Fibroblast of skin of right biceps (primary cell): ENCODE results near the gene SEMG2.
A peak's percentile ranks its signal among the peaks of the same experiment; 100 is the strongest.

ENCODE experiments used
- DNase-seq: peaks from one replicate; pipeline ENCODE4 v3.0.0-alpha.2; 2013

Gene SEMG2

GRCh38 chr20:45229264-45230056 lies 8.3 kb downstream of the SEMG2 start:
- peak; percentile 0 for DNase-seq

DNA sequence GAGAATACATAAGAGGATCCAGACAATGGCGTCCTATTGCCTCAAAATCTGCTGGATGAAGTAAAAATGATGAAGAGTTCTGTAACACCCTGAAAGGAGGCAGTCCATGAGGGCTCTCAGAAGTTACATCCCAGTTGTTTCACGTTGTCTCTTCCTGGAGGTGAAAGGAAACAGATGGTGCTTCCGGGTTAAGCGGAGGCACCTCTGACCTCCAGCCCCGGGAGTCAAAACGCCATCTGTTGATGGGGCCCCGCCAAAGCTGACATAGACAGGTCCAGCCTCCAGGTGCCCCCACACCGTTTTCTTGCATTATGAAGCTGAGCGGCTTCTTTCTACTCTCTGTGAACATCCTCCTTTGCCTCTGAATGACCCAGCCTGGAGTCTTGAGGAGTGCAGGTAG lies 9.5 kb downstream of the SEMG2 start:
- no peak for DNase-seq

DNA sequence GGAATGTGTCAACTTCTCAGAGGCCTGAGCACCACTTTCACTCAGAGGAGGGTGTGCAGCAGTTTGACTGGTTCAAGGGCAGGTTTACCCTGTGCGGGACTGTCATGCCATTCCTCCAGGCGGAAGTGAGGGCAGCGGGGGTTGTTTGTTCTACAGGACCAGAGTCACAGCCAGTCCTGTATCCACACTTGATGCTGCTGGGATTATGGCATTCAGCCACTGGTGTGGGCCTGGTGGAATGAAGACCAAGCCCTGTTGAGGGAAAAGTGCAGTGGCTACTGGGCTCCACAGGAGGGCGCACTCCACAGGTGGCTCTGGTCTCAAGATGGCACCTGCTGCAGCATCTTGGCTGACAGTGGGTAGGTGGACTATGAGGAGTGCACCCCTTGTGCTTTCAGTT lies 14.8 kb downstream of the SEMG2 start:
- DNase-seq: no peak

DNA sequence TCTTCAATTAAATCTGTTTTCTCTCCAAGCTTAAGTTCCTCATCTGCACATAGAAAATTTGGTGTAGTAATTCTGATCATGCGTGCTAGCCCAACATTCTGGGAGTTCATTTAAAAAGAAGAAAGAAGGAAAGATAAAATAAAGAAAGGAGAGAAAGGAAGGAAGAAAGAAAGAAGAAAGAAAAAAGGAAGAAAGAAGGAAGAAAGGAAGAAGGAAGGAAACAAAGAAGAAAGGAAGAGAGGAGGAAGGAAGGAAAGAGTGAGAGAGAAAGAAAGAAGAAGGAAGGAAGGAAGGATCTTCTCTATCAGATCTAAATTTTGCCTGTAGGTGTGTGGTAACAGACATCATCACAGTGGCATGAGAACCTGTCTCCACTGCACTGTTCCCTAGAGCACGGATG lies 17.0 kb downstream of the SEMG2 start:
- DNase-seq: no peak

DNA sequence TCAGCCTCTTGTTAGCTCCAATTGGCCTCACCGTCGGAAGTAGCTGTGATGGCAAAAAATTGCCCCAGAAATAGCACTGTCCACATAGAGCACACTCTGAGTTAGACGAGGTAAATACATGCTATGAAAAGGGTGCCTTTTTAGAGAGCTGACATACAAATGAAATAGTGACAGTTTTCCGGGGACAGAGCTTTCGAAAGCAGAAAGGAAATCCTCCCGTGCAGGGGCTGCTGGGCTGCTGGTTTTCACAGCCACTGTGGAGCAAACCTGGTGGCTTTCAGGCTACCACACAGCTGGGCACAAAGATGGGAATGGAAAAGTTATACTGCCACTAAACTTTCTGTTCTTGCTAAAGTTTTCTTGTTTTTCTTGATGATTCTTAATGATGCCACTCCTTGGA lies 24.9 kb downstream of the SEMG2 start:
- no peak for DNase-seq

- DNase-seq: no peak
Measured at GRCh38 chr20:45247865-45248264, 26.7 kb downstream of the SEMG2 start.

DNA sequence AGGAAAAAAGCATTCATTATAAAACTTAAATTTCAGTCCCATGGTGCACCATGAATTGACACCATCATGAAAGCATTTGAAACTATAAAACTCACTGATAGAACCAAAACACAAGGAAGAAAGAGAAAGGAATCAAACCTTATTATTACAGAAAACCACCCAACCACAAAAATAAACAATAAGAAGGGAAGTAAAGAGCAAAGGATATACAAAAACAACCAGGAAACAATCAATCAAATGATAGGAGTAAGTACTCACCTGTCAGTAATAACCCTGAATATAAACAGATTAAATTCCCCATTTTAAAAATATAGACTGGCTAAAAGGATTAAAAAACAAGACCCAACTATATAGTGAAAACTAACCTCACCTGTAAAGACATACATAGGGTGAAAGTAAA lies 27.4 kb downstream of the SEMG2 start:
- DNase-seq: no peak

DNA sequence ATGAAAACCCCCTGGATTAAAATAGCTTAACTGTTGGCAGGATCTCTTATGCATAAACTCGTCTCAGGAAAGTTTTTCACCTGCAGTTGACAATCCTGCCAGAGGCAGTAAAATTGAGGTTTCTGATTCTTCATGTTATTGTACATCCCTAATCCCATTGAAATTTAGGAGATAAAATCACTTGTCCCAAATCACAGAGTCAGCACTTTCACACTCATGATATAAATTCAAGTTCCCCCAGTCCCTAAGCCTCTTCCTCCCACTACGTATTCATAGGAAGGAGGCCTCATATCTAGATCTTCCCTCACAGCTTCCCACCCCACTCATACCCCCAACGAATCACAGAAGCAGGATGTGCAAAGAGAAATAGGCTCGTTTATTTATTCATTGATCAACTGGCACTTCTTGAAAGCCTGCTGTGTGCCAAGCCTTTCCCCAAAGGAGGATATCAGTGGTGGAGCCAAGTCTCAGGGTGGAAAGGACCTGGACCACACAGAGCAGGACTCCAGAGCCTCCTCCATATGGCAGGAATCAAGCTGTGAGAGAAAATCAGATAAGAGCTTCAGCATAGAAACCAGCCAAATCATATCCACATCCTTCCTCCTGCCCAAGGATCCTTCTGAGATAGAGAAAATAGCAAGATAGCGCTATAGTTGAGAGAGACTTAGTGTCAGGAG lies 30.8 kb downstream of the SEMG2 start:
- DNase-seq: no peak

GRCh38 chr20:45253261-45253660 lies 32.1 kb downstream of the SEMG2 start:
- DNase-seq: no peak

- DNase-seq: no peak
Measured at GRCh38 chr20:45254383-45255262, 33.5 kb downstream of the SEMG2 start, which contains the start of gene SLPI. TSS of gene SLPI (minus strand) at chr20:45254564. CDS start at chr20:45254543, 21 bp downstream.

DNA sequence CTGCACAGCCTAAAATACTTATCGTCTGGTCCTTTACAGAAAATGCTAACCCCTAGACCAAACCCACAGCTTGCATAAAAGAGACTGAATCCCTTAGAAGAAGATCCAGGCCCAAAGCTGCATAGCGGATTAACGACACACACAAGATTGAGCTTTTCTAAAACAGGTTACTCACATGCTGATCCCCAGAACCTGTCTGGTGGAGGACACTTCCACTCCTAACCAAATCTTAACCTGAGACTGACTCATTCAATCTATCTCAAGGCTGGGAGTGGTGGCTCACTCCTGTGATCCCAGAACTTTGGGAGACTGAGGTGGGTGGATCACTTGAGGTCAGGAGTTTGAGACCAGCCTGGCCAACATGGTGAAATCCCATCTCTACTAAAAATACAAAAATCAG lies 36.0 kb downstream of the SEMG2 start:
- no peak for DNase-seq

GRCh38 chr20:45257711-45258110 lies 36.5 kb downstream of the SEMG2 start:
- DNase-seq: no peak

DNA sequence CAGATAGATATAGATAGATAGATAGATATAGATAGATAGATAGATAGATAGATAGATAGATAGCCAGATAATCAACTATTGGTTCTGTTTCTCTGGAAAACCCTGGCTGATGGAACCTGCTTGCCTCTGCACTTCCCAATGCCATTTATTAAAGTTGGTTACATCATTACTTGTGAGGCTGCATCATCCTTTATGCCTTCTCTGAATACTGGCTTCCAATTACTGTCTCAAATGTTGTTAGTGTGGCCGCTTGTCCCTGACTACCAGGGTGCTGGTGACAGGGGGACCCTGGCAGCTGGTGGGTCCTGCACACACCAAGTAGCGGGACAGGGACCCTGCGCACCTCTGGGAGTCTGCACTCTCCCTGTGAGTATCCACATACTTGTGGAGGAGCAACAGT lies 37.1 kb downstream of the SEMG2 start:
- no peak for DNase-seq

- no peak for DNase-seq
Measured at GRCh38 chr20:45258664-45259063, 37.5 kb downstream of the SEMG2 start.

- no peak for DNase-seq
Measured at GRCh38 chr20:45263556-45264266, 42.5 kb downstream of the SEMG2 start.

- DNase-seq: no peak
Measured at GRCh38 chr20:45266977-45267376, 45.8 kb downstream of the SEMG2 start.

GRCh38 chr20:45268531-45268930 lies 47.4 kb downstream of the SEMG2 start:
- DNase-seq: no peak

GRCh38 chr20:45269056-45269455 lies 47.9 kb downstream of the SEMG2 start:
- no peak for DNase-seq

DNA sequence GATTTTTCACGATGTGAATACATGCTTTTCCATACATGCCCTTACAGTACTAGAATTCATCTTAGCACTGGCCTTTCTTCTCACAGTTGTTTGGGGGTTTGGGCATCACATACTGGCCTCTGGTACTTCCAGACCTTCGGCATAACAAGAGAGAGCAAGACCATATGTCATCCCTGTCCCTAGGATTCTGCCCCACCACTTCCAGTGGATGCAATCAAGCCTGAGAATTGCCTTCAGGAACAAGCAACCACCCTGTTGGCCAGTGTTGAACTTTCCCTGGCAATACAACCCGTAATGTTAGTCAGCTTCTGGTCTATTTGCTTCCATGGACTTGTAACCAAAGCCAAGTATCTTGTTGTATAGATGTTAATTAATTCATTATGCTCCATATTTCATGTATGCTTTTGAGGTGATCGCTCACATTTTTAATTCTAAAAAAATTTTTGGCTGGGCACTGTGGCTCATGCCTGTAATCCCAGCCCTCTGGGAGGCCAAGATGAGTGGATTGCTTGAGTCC lies 48.6 kb downstream of the SEMG2 start:
- no peak for DNase-seq
